Measurements from ENCODE around the gene IPPK. TPM values are rescaled to one million over a fixed set of nuclear protein-coding genes. Genes with fewer than 3 reads are reported as not detected.

Gene IPPK
- total RNA-seq, 2 experiments from 2014 or later: 12.5 to 15.8 TPM

DNA sequence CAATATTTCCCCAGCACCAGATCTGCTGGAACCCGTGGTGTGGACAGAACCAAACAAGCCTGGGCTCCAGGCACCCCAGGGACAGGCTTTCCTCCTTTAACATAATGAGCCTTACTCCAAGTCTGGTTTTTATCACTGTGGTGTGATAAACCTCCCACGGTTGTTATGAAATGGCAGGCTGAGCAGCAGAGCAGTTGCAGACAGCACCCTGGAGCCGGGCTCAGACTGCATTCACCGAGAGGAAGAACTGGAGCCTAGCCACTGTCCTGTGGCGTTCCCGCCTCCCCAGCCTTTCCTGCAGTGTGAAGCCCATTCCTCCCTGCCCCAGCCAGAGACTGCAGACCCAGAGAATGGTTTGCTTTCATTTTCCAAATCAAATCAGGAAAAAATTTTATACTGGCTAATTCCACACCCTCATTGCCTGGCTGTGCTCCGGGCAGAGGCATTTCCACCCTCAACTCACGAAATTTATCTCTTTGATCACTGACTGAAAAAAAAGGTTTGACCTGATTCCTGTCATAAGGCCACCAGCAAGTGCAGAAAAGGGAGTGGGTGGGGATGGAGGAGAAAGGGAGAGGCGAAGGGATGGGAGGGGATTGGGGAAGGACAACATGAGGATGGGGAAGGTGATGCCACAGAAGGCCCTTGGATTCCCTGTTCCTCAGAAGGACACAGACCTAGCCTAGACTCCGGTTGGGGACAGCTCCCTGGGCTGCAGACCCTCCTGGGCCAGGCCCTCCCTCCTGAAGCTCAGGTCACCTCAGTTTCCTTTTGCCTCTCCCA, 18.9 kb downstream of the IPPK start:
- Mint-ChIP-seq H3K4me3 (no peak overlapping the region), H3K27me3 (no peaks in the 10 kb centered on the region), H3K27ac (no peak overlapping the region), H3K9me3 (no peaks in the 10 kb centered on the region), H3K4me1 (ENCODE audit: low read depth) (peaks cover 3% of the 10 kb centered on the region), H3K36me3 (ENCODE audit: low read depth) (peaks cover 43% of the 10 kb centered on the region)
- no peak for DNase-seq
- ChIA-PET POLR2A (no interaction called here), CTCF (no interaction called here)
- TF ChIP-seq, protein P1, sequence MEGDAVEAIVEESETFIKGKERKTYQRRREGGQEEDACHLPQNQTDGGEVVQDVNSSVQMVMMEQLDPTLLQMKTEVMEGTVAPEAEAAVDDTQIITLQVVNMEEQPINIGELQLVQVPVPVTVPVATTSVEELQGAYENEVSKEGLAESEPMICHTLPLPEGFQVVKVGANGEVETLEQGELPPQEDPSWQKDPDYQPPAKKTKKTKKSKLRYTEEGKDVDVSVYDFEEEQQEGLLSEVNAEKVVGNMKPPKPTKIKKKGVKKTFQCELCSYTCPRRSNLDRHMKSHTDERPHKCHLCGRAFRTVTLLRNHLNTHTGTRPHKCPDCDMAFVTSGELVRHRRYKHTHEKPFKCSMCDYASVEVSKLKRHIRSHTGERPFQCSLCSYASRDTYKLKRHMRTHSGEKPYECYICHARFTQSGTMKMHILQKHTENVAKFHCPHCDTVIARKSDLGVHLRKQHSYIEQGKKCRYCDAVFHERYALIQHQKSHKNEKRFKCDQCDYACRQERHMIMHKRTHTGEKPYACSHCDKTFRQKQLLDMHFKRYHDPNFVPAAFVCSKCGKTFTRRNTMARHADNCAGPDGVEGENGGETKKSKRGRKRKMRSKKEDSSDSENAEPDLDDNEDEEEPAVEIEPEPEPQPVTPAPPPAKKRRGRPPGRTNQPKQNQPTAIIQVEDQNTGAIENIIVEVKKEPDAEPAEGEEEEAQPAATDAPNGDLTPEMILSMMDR (IDR thresholded peaks at IDR 0.05): no peak
- ATAC-seq: no peak
- intact Hi-C loops (cut with micrococcal nuclease): no loop called here

DNA sequence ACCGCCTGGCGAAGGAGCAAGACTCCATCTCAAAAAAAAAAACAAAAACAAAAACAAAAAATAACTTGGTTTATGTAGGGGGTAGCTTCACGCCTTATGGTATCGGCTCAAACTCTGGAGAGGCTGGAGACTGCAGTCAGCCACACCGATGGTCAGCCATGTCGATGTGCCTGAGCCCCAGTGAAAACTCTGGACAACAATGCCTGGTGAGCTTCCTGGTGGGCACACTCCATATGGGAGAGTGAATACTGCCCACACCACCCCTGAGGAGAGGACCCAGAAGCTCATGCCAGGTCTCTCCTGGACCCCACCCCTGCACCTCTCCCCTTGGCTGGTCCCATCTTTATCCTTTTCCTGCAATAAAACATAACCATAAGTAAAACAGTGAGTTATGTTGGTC, 19.6 kb downstream of the IPPK start:
- DNase-seq (no peak), ATAC-seq (no peak)
- peaks cover 49% of the 10 kb centered on the region for H3K36me3 Mint-ChIP-seq (ENCODE audit: low read depth)
- no peaks in the 10 kb centered on the region for H3K9me3 Mint-ChIP-seq
- TF ChIP-seq, protein P1 (IDR thresholded peaks at IDR 0.05): no peak
- H3K27ac Mint-ChIP-seq: no peak overlapping the region
- intact Hi-C loops (cut with micrococcal nuclease): no loop called here
- H3K4me3 Mint-ChIP-seq: no peak overlapping the region
- ChIA-PET POLR2A (no interaction called here), CTCF (no interaction called here)
- H3K27me3 Mint-ChIP-seq: no peaks in the 10 kb centered on the region
- peaks cover 3% of the 10 kb centered on the region for H3K4me1 Mint-ChIP-seq (ENCODE audit: low read depth)

DNA sequence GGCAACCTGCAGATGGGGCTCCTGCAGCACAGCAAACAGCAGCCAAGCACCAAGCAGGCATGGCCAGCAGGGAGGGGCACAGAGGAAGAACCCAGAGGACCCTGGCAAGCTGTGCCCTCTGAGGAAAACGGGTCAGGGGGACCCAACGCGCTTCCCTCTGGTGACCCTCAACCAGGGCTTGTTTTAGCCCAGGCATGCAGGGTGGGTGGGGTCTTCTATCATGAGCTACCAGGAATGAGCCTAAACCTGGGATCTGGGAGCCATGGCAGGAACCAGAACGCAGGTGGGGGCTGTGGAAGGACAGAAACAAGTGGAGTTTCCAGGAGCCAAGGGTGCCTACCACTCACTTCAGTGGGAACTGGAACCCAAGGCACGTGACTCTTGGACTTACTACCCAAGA, 20.9 kb downstream of the IPPK start:
- POLR2A ChIA-PET: no interaction called here
- Mint-ChIP-seq H3K4me3 (no peak overlapping the region), H3K9me3 (no peaks in the 10 kb centered on the region), H3K4me1 (ENCODE audit: low read depth) (peaks cover 3% of the 10 kb centered on the region), H3K27ac (no peak overlapping the region), H3K36me3 (ENCODE audit: low read depth) (peaks cover 57% of the 10 kb centered on the region), H3K27me3 (no peaks in the 10 kb centered on the region)
- CTCF ChIA-PET: interaction anchor here (1.3 kb wide), 1 partner anchor 142 kb away, joined by 3 read pairs; no protein-coding TSS in a partner anchor
- intact Hi-C loops (cut with micrococcal nuclease): no loop called here
- no peak for ATAC-seq
- no peak for DNase-seq
- TF ChIP-seq, protein P1 (IDR thresholded peaks at IDR 0.05): no peak

DNA sequence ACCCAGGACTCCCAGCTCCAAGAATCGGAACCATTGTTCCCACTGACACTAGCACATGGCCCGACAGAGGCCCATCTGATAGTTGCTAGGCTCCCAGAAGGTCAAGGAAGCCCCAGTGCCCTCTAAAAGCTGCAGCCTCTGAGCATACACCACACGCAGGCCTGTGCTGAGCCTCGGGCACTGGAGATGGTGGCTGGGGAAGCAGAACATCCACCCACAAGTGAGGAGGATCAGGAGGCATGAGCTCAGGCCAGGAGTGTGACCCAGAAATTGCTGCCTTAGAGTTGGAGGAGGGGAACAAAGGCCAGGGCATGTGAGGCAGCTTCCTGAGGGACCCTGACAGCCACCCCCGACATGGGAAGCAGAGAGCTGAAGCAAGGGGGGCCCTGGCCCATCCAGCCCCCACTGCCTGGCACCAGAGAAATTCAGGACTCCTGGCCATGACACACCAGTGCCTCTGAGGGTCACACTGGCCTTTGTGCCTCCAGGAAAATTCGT, 21.4 kb downstream of the IPPK start:
- H3K27ac Mint-ChIP-seq: no peak overlapping the region
- H3K4me1 Mint-ChIP-seq (ENCODE audit: low read depth): peaks cover 3% of the 10 kb centered on the region
- no peak overlapping the region for H3K4me3 Mint-ChIP-seq
- ATAC-seq (no peak), DNase-seq (no peak)
- H3K9me3 Mint-ChIP-seq: no peaks in the 10 kb centered on the region
- H3K27me3 Mint-ChIP-seq: no peaks in the 10 kb centered on the region
- peaks cover 62% of the 10 kb centered on the region for H3K36me3 Mint-ChIP-seq (ENCODE audit: low read depth)
- ChIA-PET CTCF (interaction anchor here (1.3 kb wide), 1 partner anchor 142 kb away, joined by 3 read pairs; no protein-coding TSS in a partner anchor), POLR2A (no interaction called here)
- intact Hi-C loops (cut with micrococcal nuclease): no loop called here
- TF ChIP-seq, protein P1 (IDR thresholded peaks at IDR 0.05): no peak

DNA sequence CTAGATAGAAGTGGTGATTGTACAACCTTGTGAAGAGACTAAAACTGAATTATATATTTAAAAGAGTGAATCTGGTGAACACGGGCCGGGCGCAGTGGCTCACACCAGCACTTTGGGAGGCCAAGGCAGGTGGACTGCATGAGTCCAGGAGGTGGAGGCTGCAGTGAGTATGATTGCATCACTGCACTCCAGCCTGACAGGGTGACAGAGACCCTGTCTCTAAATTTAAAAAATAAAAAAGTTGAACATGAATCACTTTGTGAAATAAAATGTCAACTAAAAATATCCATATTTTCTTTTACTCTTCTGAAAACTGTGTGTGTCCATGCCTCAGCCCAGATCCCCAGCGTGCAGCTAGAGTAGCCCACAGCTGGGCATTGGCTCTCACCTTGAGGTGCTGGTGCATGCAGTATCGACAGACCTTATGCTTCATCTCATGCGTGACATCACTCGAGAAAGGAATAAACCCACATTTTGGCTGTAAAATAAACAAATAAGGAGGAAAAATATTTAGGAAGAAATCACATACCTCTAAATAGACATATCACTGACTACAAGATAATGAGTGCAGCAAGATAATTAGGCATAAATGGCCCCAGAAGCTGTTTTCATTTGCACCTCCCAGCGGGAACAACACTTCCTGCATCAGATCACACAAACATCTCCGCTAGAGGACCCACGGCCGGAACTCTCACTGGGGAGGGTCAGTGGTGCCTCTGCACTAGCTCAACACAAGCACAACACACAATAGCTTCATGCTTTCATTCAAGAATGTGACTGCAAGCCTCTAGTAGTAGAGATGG, 22.1 kb downstream of the IPPK start:
- intact Hi-C loops (cut with micrococcal nuclease): no loop called here
- ChIA-PET POLR2A (no interaction called here), CTCF (interaction anchor here (1.3 kb wide), 1 partner anchor 143 kb away, joined by 3 read pairs; no protein-coding TSS in a partner anchor)
- TF ChIP-seq, protein P1 (IDR thresholded peaks at IDR 0.05): no peak
- ATAC-seq: no peak
- Mint-ChIP-seq H3K27ac (no peak overlapping the region), H3K4me3 (no peak overlapping the region), H3K4me1 (ENCODE audit: low read depth) (peaks cover 3% of the 10 kb centered on the region), H3K27me3 (no peaks in the 10 kb centered on the region), H3K36me3 (ENCODE audit: low read depth) (peaks cover 63% of the 10 kb centered on the region), H3K9me3 (no peaks in the 10 kb centered on the region)
- DNase-seq: no peak

All from activated CD8-positive, alpha-beta T cell treated with anti-CD3 and anti-CD28 coated beads for 36 hours (primary cell).